Measurements from ENCODE around the gene HSDL1. TPM values are rescaled to one million over a fixed set of nuclear protein-coding genes. Genes with fewer than 3 reads are reported as not detected.

Gene HSDL1
- total RNA-seq, 1 experiment from 2014 or later = 34.2 TPM

DNA sequence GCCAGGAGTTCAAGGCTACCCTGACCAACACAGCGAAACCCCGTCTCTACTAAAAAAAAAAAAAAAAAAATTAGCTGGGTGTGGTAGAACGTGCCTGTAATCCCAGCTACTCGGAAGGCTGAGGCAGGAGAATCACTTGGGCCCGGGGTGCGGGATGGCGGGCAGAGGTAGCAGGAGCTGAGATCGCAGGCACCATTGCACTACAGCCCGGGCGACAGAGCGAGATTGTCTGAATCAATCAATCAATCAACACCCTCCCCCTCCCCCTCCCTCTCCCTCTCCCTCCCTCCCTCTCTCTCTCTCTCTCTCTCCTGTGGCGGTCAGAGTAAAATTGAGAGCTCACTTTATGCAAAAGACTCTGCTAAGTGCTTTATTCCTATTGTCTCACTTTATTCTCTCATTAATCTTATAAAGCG lies 1.2 kb downstream of the HSDL1 start:
- H3K9me3 Mint-ChIP-seq = peaks cover 0 to 9% of the 10 kb centered on the region in 2 experiments; a peak in 1 of 5 replicates
- Histone ChIP-seq H3K4me1 (ENCODE audit: insufficient read depth, low read length) (peaks cover 5% of the 10 kb centered on the region; the same call in 1 of the 2 replicates), H3T11ph (ENCODE audit: low read length) (no peak overlapping the region), H3K79me1 (ENCODE audit: insufficient read depth, low read depth, low read length, poor library complexity, severe bottlenecking) (peaks cover 3% of the 10 kb centered on the region), H3K27me3 (ENCODE audit: insufficient read depth, low read length) (no peaks in the 10 kb centered on the region), H3K56ac (ENCODE audit: insufficient read length, low read depth, low read length) (no peak overlapping the region), H2BK120ac (ENCODE audit: low read depth, low read length, poor library complexity, severe bottlenecking) (no peak overlapping the region), H2AK5ac (ENCODE audit: insufficient read length, low read length) (no peak overlapping the region), H4K8ac (replicated peaks; ENCODE audit: insufficient read length, low read depth, low read length) (no peak overlapping the region), H3K4ac (ENCODE audit: low read depth, low read length) (no peak overlapping the region), H2BK15ac (ENCODE audit: low read depth, low read length) (no peak overlapping the region), H2BK12ac (ENCODE audit: insufficient read length, low read depth, low read length) (no peak overlapping the region), H4K91ac (ENCODE audit: insufficient read length, low read depth, low read length) (no peak overlapping the region), H3K79me2 (ENCODE audit: insufficient read depth, low read length) (peaks cover 4% of the 10 kb centered on the region; the same call in 1 of the 2 replicates), H3K9me3 (ENCODE audit: control insufficient read depth, low read depth, low read length) (no peaks in the 10 kb centered on the region), H3K9ac (ENCODE audit: extremely low read depth, insufficient read length, low read length) (no peak overlapping the region), H2AFZ (ENCODE audit: low read length) (no peak overlapping the region), H3K23me2 (ENCODE audit: insufficient read length, low read depth, low read length, poor library complexity, severe bottlenecking) (peaks cover 9% of the 10 kb centered on the region), H3K18ac (ENCODE audit: insufficient read length, low read depth, low read length) (no peak overlapping the region), H2BK20ac (ENCODE audit: low read depth, low read length, poor library complexity, severe bottlenecking) (no peak overlapping the region), H3K4me2 (ENCODE audit: insufficient read depth, insufficient read length, low read length) (peak overlapping the region; percentile 77), H3K14ac (ENCODE audit: insufficient read depth, low read length) (no peak overlapping the region), H4K5ac (ENCODE audit: insufficient read length, low read depth, low read length) (no peak overlapping the region), H3K27ac (ENCODE audit: insufficient read length, low read depth, low read length) (no peak overlapping the region), H4K20me1 (ENCODE audit: control insufficient read depth, insufficient read depth, insufficient read length) (no peaks in the 10 kb centered on the region), H3K23ac (ENCODE audit: insufficient read length, low read depth, low read length) (no peak overlapping the region), H2BK5ac (ENCODE audit: insufficient read length, low read length) (no peak overlapping the region)
- H3K27ac Mint-ChIP-seq = no peak overlapping the region; a peak in 1 of 7 replicates
- H3K27me3 Mint-ChIP-seq (ENCODE audit: low read depth) = peaks cover 16% of the 10 kb centered on the region
- no peak for DNase-seq
- H3K4me1 Mint-ChIP-seq = peaks cover 22 to 29% of the 10 kb centered on the region in 2 experiments
- no CpG with 5 or more reads among the region's 13 CpGs for WGBS (ENCODE audit: extremely low coverage, insufficient read length, low lambda C conversion rate)
- H3K36me3 Mint-ChIP-seq (ENCODE audit: insufficient read depth in 1 of 3, low read depth in 3 of 3) = peaks cover 4 to 18% (median 6%) of the 10 kb centered on the region in 3 experiments; a peak in 6 of 7 replicates
- H3K4me3 Mint-ChIP-seq = peak overlapping the region; percentile 95 to 99
- TF ChIP-seq, protein P1, sequence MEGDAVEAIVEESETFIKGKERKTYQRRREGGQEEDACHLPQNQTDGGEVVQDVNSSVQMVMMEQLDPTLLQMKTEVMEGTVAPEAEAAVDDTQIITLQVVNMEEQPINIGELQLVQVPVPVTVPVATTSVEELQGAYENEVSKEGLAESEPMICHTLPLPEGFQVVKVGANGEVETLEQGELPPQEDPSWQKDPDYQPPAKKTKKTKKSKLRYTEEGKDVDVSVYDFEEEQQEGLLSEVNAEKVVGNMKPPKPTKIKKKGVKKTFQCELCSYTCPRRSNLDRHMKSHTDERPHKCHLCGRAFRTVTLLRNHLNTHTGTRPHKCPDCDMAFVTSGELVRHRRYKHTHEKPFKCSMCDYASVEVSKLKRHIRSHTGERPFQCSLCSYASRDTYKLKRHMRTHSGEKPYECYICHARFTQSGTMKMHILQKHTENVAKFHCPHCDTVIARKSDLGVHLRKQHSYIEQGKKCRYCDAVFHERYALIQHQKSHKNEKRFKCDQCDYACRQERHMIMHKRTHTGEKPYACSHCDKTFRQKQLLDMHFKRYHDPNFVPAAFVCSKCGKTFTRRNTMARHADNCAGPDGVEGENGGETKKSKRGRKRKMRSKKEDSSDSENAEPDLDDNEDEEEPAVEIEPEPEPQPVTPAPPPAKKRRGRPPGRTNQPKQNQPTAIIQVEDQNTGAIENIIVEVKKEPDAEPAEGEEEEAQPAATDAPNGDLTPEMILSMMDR (conservative IDR thresholded peaks at IDR 0.05) = no peak

All from H9 (cell line).